Tibial artery (tissue), 4 donors: ENCODE results near the gene FDPS.

Experiments
- DNase-seq, 2 donors: peaks; one replicate each; pipeline ENCODE4 v3.0.0-alpha.2; 2019
- H3K27ac ChIP-seq, 2 donors: fragments of 200-600 bp; sonication (generic) in 1 of 2; 1 replicate in 1 of 2; 2 replicates in 1 of 2; pipeline ENCODE4 v1.5.1; 2018 to 2019; ENCODE audit warnings: mild to moderate bottlenecking in 1 of 2
- H3K27me3 ChIP-seq, 2 donors: fragments of 200-600 bp; sonication (generic) in 1 of 2; one replicate each; pipeline versions ENCODE4 v1.5.1 to v1.6.0; 2016 to 2019
- H3K36me3 ChIP-seq, 3 donors: fragments of 200-600 bp; sonication (generic) in 2 of 3; one replicate each; pipeline ENCODE4 v1.5.1; 2016 to 2019; ENCODE audit warnings: mild to moderate bottlenecking in 2 of 3
- H3K4me1 ChIP-seq, 4 donors: fragments of 200-600 bp; sonication (generic) in 2 of 4; 1 replicate in 3 of 4; 2 replicates in 1 of 4; pipeline ENCODE4 v1.5.1; 2016 to 2019
- H3K4me3 ChIP-seq, 2 donors: fragments of 200-600 bp; sonication (generic) in 1 of 2; 1 replicate in 1 of 2; 2 replicates in 1 of 2; pipeline ENCODE4 v1.5.1; 2018 to 2019; ENCODE audit warnings: mild to moderate bottlenecking in 2 of 2
- H3K9me3 ChIP-seq, 3 donors: fragments of 200-600 bp; sonication (generic) in 1 of 3; one replicate each; pipeline ENCODE4 v1.5.1; 2016 to 2019
- CTCF ChIP-seq, 2 experiments: fragments of 200-600 bp in 1 of 2; fragments of 450-650 bp in 1 of 2; IDR thresholded peaks; one replicate each; pipeline ENCODE4 v1.5.1; 2017 to 2019; ENCODE audit warnings: antibody characterized with exemption in 2 of 2, mild to moderate bottlenecking in 1 of 2, moderate library complexity in 1 of 2
- intact Hi-C: fragments of 100-400 bp; cut with DNase I; formaldehyde crosslinking; loops from one replicate; pipeline ENCODE4 v1.15.0; 2023; ENCODE audit warnings: low total_unique reads

The FDPS gene

GRCh38 chr1:155273343-155274245, 35.1 kb upstream of the FDPS start, which contains the start of gene CLK2:
TSS of gene CLK2 (minus strand) at chr1:155273504. CDS start at chr1:155270977, 2,527 bp downstream.
- no peaks in the 10 kb centered on the region for H3K9me3 ChIP-seq
- peak within 1 kb of the TSS; percentile 88 to 93 for H3K27ac ChIP-seq
- H3K27me3 ChIP-seq = no peaks in the 10 kb centered on the region
- H3K4me1 ChIP-seq = peaks cover 17 to 41% (median 36%) of the 10 kb centered on the region in 4 donors
- peak within 1 kb of the TSS; percentile 61 to 67 for H3K4me3 ChIP-seq
- H3K36me3 ChIP-seq = peaks cover 23 to 27% (median 23%) of the 10 kb centered on the region in 3 donors
- TF ChIP-seq CTCF (IDR thresholded peaks at IDR 0.05) = no peak
- DNase-seq = peak; percentile 92 to 97
- intact Hi-C loops = loop anchor here (10.0 kb wide), 1 partner anchor 291 kb away; the partner anchor contains the start of gene ASH1L

GRCh38 chr1:155277070-155277901, 31.4 kb upstream of the FDPS start, which contains the start of gene HCN3:
TSS of gene HCN3 (plus strand) at chr1:155277463. CDS start at chr1:155277591, 128 bp downstream.
- peak within 1 kb of the TSS; percentile 59 to 77 for H3K4me3 ChIP-seq
- intact Hi-C loops = loop anchor here (5.0 to 10.0 kb wide), 3 partner anchors 45 to 315 kb away; partner anchors contain the start of genes ASH1L and RUSC1
- no peaks in the 10 kb centered on the region for H3K27me3 ChIP-seq
- peaks cover 17 to 28% (median 24%) of the 10 kb centered on the region in 4 donors for H3K4me1 ChIP-seq
- no peaks in the 10 kb centered on the region for H3K9me3 ChIP-seq
- peak; percentile 97 to 98 for DNase-seq
- H3K27ac ChIP-seq = peak within 1 kb of the TSS; percentile 60 to 66
- H3K36me3 ChIP-seq = no peaks in the 10 kb centered on the region
- peak; percentile 64 to 73 for TF ChIP-seq CTCF (IDR thresholded peaks at IDR 0.05)

GRCh38 chr1:155277902-155278688, 30.6 kb upstream of the FDPS start:
- peak; percentile 53 to 75 for DNase-seq
- peak in 1 of 2 experiments; percentile 28 for TF ChIP-seq CTCF (IDR thresholded peaks at IDR 0.05)
- intact Hi-C loops = loop anchor here (5.0 to 10.0 kb wide), 3 partner anchors 44 to 314 kb away; partner anchors contain the start of genes ASH1L and RUSC1
- Histone ChIP-seq H3K4me3 (peak overlapping the region; percentile 59 to 77), H3K27ac (peak overlapping the region; percentile 60 to 66), H3K9me3 (no peaks in the 10 kb centered on the region), H3K27me3 (no peaks in the 10 kb centered on the region), H3K4me1 (peaks cover 17 to 24% (median 20%) of the 10 kb centered on the region in 4 donors), H3K36me3 (no peaks in the 10 kb centered on the region)

GRCh38 chr1:155278689-155279160, 29.9 kb upstream of the FDPS start:
- Histone ChIP-seq H3K36me3 (no peaks in the 10 kb centered on the region), H3K27me3 (no peaks in the 10 kb centered on the region), H3K9me3 (no peaks in the 10 kb centered on the region), H3K4me3 (peak overlapping the region in 1 of 2 donors; percentile 77), H3K4me1 (peaks cover 16 to 23% (median 20%) of the 10 kb centered on the region in 4 donors), H3K27ac (no peak overlapping the region)
- TF ChIP-seq CTCF (IDR thresholded peaks at IDR 0.05) = no peak
- DNase-seq = no peak
- intact Hi-C loops = loop anchor here (5.0 to 10.0 kb wide), 3 partner anchors 44 to 314 kb away; partner anchors contain the start of genes ASH1L and RUSC1
